KOPT-K1 (cell line): ENCODE data around the gene OR5B2.
"Not testable (repeated sequence)": the region's sequence is repeated elsewhere in the genome, so short reads cannot be mapped to it uniquely, and the experiment has no call there.

ENCODE experiments used
- H3K27ac ChIP-seq: fragments of 200-600 bp; sonication (generic); 2 replicates; pipeline ENCODE4 v1.5.1; 2016; ENCODE audit warnings: antibody characterized with exemption, mild to moderate bottlenecking, low read depth, low read length; ENCODE audit not compliant: poor library complexity, severe bottlenecking
- H3K36me3 ChIP-seq: fragments of 200-600 bp; sonication (generic); 2 replicates; pipeline ENCODE4 v1.5.1; 2017; ENCODE audit warnings: antibody characterized with exemption, mild to moderate bottlenecking, low read length, moderate library complexity; ENCODE audit not compliant: insufficient read depth
- H3K9me3 ChIP-seq: fragments of 200-600 bp; sonication (generic); 2 replicates; pipeline ENCODE4 v1.5.1; 2017; ENCODE audit warnings: antibody characterized with exemption, low read length, mild to moderate bottlenecking; ENCODE audit not compliant: insufficient read depth, poor library complexity, severe bottlenecking

OR5B2 gene

DNA sequence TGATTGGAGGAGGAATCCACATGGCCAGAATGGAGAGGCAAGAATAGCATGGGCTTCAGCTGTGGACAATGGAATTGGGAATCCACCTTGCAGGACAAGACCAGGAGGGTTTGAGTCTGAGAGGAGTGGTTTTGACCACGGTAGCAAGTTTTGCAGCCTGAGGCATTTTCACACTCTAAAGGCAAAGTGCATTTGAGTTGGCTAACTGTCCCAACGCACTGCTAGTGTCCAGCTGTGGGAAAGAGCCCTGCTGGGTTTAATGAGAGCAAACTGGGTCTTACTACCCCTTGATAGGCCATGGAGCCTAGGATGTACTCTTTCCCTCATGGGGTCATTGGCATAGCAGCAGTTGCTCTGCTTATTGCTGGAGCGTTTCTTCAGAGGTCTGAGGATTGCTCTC is at the start of gene OR5B2:
OR5B2 (minus strand) TSS at position 101 of the 400 bp plus-strand sequence. CDS start 4,860 bp downstream, outside the sequence.
- H3K27ac ChIP-seq = no peak within 1 kb of the TSS
- H3K36me3 ChIP-seq = no peaks in the 10 kb centered on the region
- no peaks in the 10 kb centered on the region for H3K9me3 ChIP-seq

DNA sequence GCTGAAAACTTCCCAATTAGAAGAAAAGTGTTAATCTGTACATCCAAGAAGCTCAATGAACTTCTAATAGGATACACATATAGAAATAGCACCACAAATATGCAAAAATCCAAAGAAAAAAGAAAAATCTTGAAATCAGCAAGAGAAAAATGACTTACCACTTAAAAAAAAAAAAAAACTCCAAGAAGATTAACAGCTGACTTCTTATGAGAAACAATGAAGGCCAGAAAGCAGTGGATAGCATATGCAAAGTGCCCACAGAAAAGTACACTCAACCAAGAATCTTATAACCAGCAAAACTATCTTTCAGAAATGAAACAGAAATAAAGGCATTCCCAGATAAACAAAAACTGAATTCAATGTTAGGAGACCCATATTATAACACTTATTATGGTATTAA is 44.0 kb upstream of the OR5B2 start:
- H3K36me3 ChIP-seq = no peaks in the 10 kb centered on the region
- no peak overlapping the region for H3K27ac ChIP-seq

DNA sequence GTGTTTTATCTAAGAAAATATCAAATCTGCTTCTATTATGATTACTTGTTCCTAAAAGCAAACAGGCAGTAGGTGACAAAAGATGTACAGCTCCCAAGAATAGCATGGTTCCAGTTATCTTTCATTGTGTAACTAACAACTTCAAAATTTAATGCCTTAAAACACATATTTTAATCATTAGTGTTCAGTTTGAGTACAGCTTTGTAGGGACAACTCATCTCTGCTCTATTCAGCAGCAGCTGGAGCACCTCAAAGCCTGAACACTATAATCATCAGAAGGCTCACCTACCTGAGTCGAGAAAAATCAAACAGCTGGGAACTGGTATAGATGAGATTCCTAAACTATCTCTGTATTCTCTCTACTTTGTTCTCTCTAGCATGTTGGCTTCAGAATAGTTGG is 38.4 kb upstream of the OR5B2 start:
- Histone ChIP-seq H3K27ac (no peak overlapping the region), H3K9me3 (no peaks in the 10 kb centered on the region), H3K36me3 (no peaks in the 10 kb centered on the region)

More for the DNA sequence above, 44.0 kb upstream of the OR5B2 start:
- peaks cover 9% of the 10 kb centered on the region for H3K9me3 ChIP-seq

DNA sequence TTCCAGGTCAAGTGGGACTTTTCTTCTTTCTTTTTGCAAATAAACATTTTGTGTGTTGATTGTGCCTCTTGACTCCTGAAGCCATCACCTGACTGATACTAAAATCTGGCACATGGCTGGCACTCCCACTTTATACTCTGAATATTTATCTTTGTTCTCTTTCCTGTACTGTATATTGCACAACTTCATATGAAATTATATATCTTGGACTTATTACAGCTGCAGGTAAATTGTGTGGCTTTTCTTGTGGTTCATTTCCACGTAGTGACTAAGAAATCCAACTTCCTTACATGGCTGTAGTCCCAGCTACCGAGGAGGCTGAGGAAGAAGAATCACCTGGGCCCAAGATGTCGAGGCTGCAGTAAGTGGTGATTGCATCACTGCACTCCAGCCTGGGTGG is 37.8 kb upstream of the OR5B2 start:
- no peak overlapping the region for H3K27ac ChIP-seq
- H3K36me3 ChIP-seq = no peaks in the 10 kb centered on the region
- H3K9me3 ChIP-seq = no peaks in the 10 kb centered on the region

- Histone ChIP-seq H3K27ac (no peak overlapping the region), H3K9me3 (no peaks in the 10 kb centered on the region), H3K36me3 (no peaks in the 10 kb centered on the region)
Measured at GRCh38 chr11:58451585-58451984, 23.7 kb upstream of the OR5B2 start.

DNA sequence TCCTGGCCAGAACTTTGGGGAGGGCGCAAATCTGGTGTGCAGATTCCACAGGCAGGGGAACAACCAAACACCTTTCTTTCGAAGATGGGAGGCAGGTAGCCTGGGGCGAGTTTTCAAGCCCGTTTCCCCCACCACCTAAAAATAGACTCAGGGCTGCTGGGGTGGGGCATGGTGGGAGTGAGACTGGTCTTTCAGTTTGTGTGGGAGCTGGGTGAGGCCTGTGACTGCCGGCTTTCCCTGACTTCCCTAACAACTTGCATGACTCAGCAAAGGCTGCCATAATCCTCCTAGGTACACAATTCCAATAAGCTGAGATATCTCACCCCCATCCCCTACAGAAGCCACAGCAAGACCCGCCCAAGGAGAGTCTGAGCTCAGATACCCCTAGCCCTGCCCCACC is 18.4 kb upstream of the OR5B2 start:
- no peak overlapping the region for H3K27ac ChIP-seq
- no peaks in the 10 kb centered on the region for H3K36me3 ChIP-seq

DNA sequence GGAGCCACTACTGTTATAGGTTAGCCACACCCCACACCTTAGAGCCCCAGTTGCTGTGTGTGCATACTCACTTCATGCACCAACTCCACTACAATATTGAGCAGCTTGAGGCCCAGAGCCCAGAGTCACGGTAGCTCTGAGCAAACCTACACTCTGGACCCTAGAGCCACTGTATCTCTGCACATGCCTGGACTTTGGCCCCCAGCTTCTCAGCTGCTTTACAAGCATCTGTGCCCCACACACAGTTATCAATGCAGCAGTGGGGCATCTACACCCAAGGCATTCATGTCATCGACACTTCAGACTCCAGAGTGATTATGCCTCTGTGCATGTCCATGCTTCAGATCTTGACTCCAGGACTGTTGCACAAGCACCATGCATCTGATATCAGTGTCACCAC is 16.4 kb upstream of the OR5B2 start:
- H3K27ac ChIP-seq = no peak overlapping the region
- H3K36me3 ChIP-seq = no peaks in the 10 kb centered on the region
- no peaks in the 10 kb centered on the region for H3K9me3 ChIP-seq

More for the DNA sequence above, 18.4 kb upstream of the OR5B2 start:
- no peaks in the 10 kb centered on the region for H3K9me3 ChIP-seq

DNA sequence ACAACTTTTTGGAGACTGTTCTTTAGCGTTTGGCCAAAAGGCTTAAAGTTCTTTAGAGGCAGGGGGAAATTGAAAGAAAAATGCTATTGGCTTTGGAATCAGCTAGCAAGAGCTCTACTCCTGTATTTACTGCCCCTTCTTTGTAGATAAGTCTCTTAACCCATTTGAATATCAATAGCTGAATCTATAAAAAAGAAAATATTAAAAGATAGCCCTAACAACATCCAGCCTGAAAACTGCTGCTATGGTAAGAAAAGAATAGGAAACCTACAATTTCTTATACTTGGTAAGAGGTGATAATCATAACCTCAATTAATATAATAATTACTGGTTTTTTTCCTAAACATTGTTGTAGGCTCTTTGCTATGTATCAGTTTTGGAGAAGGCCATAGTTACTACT is 14.2 kb upstream of the OR5B2 start, which contains the start of gene OR5B12:
OR5B12 (minus strand) TSS at position 101 of the 400 bp plus-strand sequence. CDS start 2,085 bp downstream, outside the sequence.
- no peaks in the 10 kb centered on the region for H3K9me3 ChIP-seq
- no peak within 1 kb of the TSS for H3K27ac ChIP-seq
- H3K36me3 ChIP-seq = no peaks in the 10 kb centered on the region

GRCh38 chr11:58438486-58438885 is 10.6 kb upstream of the OR5B2 start:
- Histone ChIP-seq H3K36me3 (no peaks in the 10 kb centered on the region), H3K27ac (no peak overlapping the region), H3K9me3 (no peaks in the 10 kb centered on the region)

DNA sequence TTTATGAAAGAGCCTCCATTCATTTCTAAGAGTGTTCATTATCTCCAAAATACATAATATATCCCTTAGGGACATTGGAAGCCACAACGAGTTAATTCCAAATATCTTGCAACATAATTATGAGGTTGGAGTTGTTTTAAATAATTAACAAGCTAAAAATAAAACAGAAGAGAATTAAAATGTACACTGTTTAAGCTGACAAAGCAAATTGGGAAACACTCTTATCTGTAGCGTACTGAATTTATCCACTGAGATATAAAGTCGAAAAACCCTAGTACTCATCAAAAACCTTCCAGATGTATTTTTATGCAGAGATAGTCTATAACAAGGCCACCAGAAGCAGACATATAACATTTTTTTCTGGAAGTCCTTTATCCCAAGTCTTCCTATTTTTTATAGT is 6.3 kb upstream of the OR5B2 start:
- H3K9me3 ChIP-seq = no peaks in the 10 kb centered on the region
- no peaks in the 10 kb centered on the region for H3K36me3 ChIP-seq
- H3K27ac ChIP-seq = no peak overlapping the region

GRCh38 chr11:58433638-58434203 is 5.8 kb upstream of the OR5B2 start:
- Histone ChIP-seq H3K36me3 (no peaks in the 10 kb centered on the region), H3K27ac (no peak overlapping the region), H3K9me3 (no peaks in the 10 kb centered on the region)

- no peaks in the 10 kb centered on the region for H3K36me3 ChIP-seq
- no peak overlapping the region for H3K27ac ChIP-seq
- H3K9me3 ChIP-seq = no peaks in the 10 kb centered on the region
Measured at GRCh38 chr11:58429273-58429672, 1.4 kb upstream of the OR5B2 start.

DNA sequence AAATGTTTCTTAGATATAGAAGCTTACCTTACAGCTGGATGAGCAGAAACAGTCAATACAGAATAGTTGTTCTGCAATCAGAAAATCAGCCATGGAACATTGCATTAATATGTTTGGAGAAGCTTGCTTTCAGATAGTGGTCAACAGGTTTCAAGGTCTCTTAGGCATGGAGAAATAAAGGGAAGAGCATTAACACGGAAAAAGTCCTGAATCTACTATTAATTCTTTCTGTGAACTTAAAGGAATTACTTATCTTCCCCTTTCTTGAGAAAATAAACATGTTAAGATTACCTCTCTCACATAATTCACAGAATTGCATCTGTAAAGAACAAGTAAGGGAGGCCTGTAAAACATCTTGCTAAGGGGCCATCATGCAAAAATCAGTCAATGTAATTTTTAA is 21.1 kb downstream of the OR5B2 start, which contains the start of gene OR5B3:
OR5B3 (minus strand) TSS at position 101 of the 400 bp plus-strand sequence. CDS start 3,465 bp downstream, outside the sequence.
- H3K9me3 ChIP-seq = no peaks in the 10 kb centered on the region
- H3K36me3 ChIP-seq = no peaks in the 10 kb centered on the region

GRCh38 chr11:58399622-58400021 is 28.3 kb downstream of the OR5B2 start:
- not testable (repeated sequence) for H3K27ac ChIP-seq, H3K9me3 ChIP-seq, H3K36me3 ChIP-seq

More for the DNA sequence above, 21.1 kb downstream of the OR5B2 start, which contains the start of gene OR5B3:
- H3K27ac ChIP-seq = no peak within 1 kb of the TSS

DNA sequence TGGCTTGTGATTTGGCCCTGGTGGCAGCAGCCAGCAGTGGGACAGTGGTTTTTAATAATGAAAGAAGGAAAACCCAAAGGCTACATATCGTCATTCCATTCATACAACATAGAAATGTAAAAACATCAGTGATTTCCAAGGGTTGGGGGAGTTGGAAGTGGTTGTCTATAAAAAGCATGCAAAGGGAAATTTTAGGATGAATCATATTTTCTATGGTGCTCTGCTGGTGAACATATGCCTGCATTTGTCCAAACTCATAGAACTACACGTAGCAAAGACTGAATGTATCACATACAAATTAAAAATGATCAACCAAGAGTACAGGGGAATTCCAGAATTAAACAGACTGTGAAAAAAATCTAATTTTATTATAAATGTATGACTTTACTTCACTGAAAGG is 32.3 kb downstream of the OR5B2 start:
- Histone ChIP-seq H3K36me3 (no peaks in the 10 kb centered on the region), H3K27ac (no peak overlapping the region), H3K9me3 (peaks cover 4% of the 10 kb centered on the region)

GRCh38 chr11:58394195-58394594 is 33.7 kb downstream of the OR5B2 start:
- H3K9me3 ChIP-seq = peaks cover 4% of the 10 kb centered on the region
- H3K36me3 ChIP-seq = no peaks in the 10 kb centered on the region
- no peak overlapping the region for H3K27ac ChIP-seq
